K562 (cell line): ENCODE data around the gene THOP1. TPM values are rescaled to one million over a fixed set of nuclear protein-coding genes. Genes with fewer than 3 reads are reported as not detected.
A peak's percentile ranks its signal among the peaks of the same experiment; 100 is the strongest.

Source experiments
- C11orf30 ChIP-seq: fragments of 450-650 bp; IDR thresholded peaks from 2 replicates; pipeline ENCODE4 v1.6.1; 2016; ENCODE audit warnings: low read depth, mild to moderate bottlenecking
- CHD2 ChIP-seq: IDR thresholded peaks from 2 replicates; pipeline ENCODE4 v1.6.1; 2011; ENCODE audit warnings: low read depth, low read length
- DMBX1 ChIP-seq: fragments of 250-450 bp; sonication (Bioruptor Pico); IDR thresholded peaks from 2 replicates; pipeline ENCODE4 v1.8.0; 2022; ENCODE audit warnings: inconsistent platforms, mild to moderate bottlenecking, moderate library complexity, borderline replicate concordance
- ELF2 ChIP-seq: fragments of 250-450 bp; sonication (Bioruptor Pico); IDR thresholded peaks from 2 replicates; pipeline ENCODE4 v1.5.0; 2021; ENCODE audit warnings: mild to moderate bottlenecking
- EP400 ChIP-seq: fragments of 450-650 bp; IDR thresholded peaks from 2 replicates; pipeline ENCODE4 v1.6.1; 2017; ENCODE audit warnings: antibody characterized with exemption, mild to moderate bottlenecking, moderate library complexity
- HDAC1 ChIP-seq, 2 experiments: fragments of 450-650 bp; IDR thresholded peaks; 2 replicates each; pipeline ENCODE4 v1.6.1; 2016 to 2017; ENCODE audit warnings: inconsistent platforms in 1 of 2, mild to moderate bottlenecking in 1 of 2, moderate library complexity in 1 of 2
- HDAC2 ChIP-seq: fragments of 450-650 bp; IDR thresholded peaks from 2 replicates; pipeline ENCODE4 v1.6.1; 2016; ENCODE audit warnings: mild to moderate bottlenecking
- ILF3 ChIP-seq: fragments of 450-650 bp; IDR thresholded peaks from 2 replicates; pipeline ENCODE4 v1.6.1; 2018; ENCODE audit warnings: antibody characterized with exemption, mild to moderate bottlenecking, moderate library complexity, borderline replicate concordance
- JUNB ChIP-seq: fragments of 450-650 bp; formaldehyde crosslinking; conservative IDR thresholded peaks from 2 replicates; pipeline ENCODE4 v1.4.0; 2020; ENCODE audit warnings: mild to moderate bottlenecking
- MBD2 ChIP-seq: sonication (generic); IDR thresholded peaks from 2 replicates; pipeline ENCODE4 v1.6.1; 2016; ENCODE audit warnings: low read depth, borderline replicate concordance
- MTA3 ChIP-seq: fragments of 450-650 bp; formaldehyde crosslinking; IDR thresholded peaks from 2 replicates; pipeline ENCODE4 v1.6.1; 2017; ENCODE audit warnings: mild to moderate bottlenecking, borderline replicate concordance
- NFXL1 ChIP-seq: fragments of 450-650 bp; formaldehyde crosslinking; IDR thresholded peaks from 2 replicates; pipeline ENCODE4 v1.4.0; 2021; ENCODE audit warnings: mild to moderate bottlenecking
- NR2C1 ChIP-seq, 2 experiments: fragments of 450-650 bp; IDR thresholded peaks; 2 replicates each; pipeline ENCODE4 v1.6.1; 2017; ENCODE audit warnings: mild to moderate bottlenecking in 2 of 2, antibody characterized with exemption in 1 of 2, inconsistent platforms in 1 of 2, missing compliant biosample characterization in 1 of 2, missing genetic modification characterization in 1 of 2
- RCOR1 ChIP-seq, 2 experiments: IDR thresholded peaks; 2 replicates each; pipeline ENCODE4 v1.6.1; 2012; ENCODE audit warnings: low read depth in 2 of 2, low read length in 2 of 2, borderline replicate concordance in 1 of 2, improper control_type of control experiment in 1 of 2
- SMARCE1 ChIP-seq: fragments of 450-650 bp; IDR thresholded peaks from 2 replicates; pipeline ENCODE4 v1.7.1; 2016; ENCODE audit warnings: mild to moderate bottlenecking
- STAT5A ChIP-seq: IDR thresholded peaks from 2 replicates; pipeline ENCODE4 v1.6.1; 2012; ENCODE audit warnings: low read length, inconsistent platforms, borderline replicate concordance
- TBP ChIP-seq: optimal IDR thresholded peaks from 2 replicates; pipeline ENCODE3; 2011; ENCODE audit warnings: low read depth, low read length, improper control_type of control experiment
- ZSCAN29 ChIP-seq: fragments of 450-650 bp; IDR thresholded peaks from 2 replicates; pipeline ENCODE4 v1.6.1; 2017
- polyA plus RNA-seq, 8 experiments: library from polyadenylated mRNA; depleted of rRNA in 4 of 8; stranded (reverse) in 5 of 8; unstranded in 3 of 8; fragments of >200 nt; fragmentation: Nextera tagmentation in 2 of 8; fragmentation: Illumina TruSeq in 1 of 8; extraction: Ambion mirVana in 2 of 8; extraction: Trizol in 1 of 8; gene quantifications; 2 replicates each; pipeline versions ENCODE4 v1.2.1 to v1.2.3, GENCODE V29; 2011 to 2014; ENCODE audit warnings: inconsistent platforms in 1 of 8, missing spikeins in 1 of 8
- total RNA-seq, 7 experiments: library from RNA; depleted of rRNA in 6 of 7; stranded (reverse); fragments of >200 nt in 6 of 7; fragmentation: Illumina TruSeq in 2 of 7; extraction: Trizol in 2 of 7; gene quantifications; 2 replicates each; pipeline versions ENCODE4 v1.2.1 to v1.2.3, GENCODE V29; 2011 to 2021; ENCODE audit warnings: low replicate concordance in 1 of 7
- TF ChIP-seq, protein P1 (sequence below), 2 experiments: fragments of 200-800 bp in 1 of 2; sonication (Bioruptor generic) in 1 of 2; sonication (generic) in 1 of 2; formaldehyde crosslinking in 1 of 2; IDR thresholded peaks in 1 of 2; conservative IDR thresholded peaks in 1 of 2; 2 replicates each; pipeline versions ENCODE4 v1.5.0 to v1.6.1; 2016 to 2020; ENCODE audit warnings: missing compliant biosample characterization in 1 of 2, missing genetic modification characterization in 1 of 2, missing genetic modification reagents in 1 of 2
- TF ChIP-seq, protein P2 (sequence below): fragments of 450-650 bp; formaldehyde crosslinking; IDR thresholded peaks from 2 replicates; pipeline ENCODE4 v1.4.0; 2022; ENCODE audit warnings: missing genetic modification characterization
- TF ChIP-seq, protein P3 (sequence below): fragments of 250-450 bp; sonication (Bioruptor Pico); IDR thresholded peaks from 2 replicates; pipeline ENCODE4 v1.6.1; 2021; ENCODE audit warnings: mild to moderate bottlenecking
- TF ChIP-seq, protein P4 (sequence below), 3 experiments: IDR thresholded peaks in 2 of 3; conservative IDR thresholded peaks in 1 of 3; 2 replicates each; pipeline ENCODE4 v1.5.1; 2011 to 2012; ENCODE audit warnings: low read length in 3 of 3, mild to moderate bottlenecking in 3 of 3, control low read depth in 2 of 3, improper control_type of control experiment in 1 of 3, inconsistent platforms in 1 of 3, low read depth in 1 of 3, mixed read lengths in 1 of 3, moderate library complexity in 1 of 3; ENCODE audit not compliant: insufficient read depth in 2 of 3

The THOP1 gene
- total and polyA plus RNA-seq, 9 of the 15 experiments (the other 6 are each of a cell fraction or from before 2014, with no cell fraction given), result 1.3 to 255 (median 96.1) TPM

DNA sequence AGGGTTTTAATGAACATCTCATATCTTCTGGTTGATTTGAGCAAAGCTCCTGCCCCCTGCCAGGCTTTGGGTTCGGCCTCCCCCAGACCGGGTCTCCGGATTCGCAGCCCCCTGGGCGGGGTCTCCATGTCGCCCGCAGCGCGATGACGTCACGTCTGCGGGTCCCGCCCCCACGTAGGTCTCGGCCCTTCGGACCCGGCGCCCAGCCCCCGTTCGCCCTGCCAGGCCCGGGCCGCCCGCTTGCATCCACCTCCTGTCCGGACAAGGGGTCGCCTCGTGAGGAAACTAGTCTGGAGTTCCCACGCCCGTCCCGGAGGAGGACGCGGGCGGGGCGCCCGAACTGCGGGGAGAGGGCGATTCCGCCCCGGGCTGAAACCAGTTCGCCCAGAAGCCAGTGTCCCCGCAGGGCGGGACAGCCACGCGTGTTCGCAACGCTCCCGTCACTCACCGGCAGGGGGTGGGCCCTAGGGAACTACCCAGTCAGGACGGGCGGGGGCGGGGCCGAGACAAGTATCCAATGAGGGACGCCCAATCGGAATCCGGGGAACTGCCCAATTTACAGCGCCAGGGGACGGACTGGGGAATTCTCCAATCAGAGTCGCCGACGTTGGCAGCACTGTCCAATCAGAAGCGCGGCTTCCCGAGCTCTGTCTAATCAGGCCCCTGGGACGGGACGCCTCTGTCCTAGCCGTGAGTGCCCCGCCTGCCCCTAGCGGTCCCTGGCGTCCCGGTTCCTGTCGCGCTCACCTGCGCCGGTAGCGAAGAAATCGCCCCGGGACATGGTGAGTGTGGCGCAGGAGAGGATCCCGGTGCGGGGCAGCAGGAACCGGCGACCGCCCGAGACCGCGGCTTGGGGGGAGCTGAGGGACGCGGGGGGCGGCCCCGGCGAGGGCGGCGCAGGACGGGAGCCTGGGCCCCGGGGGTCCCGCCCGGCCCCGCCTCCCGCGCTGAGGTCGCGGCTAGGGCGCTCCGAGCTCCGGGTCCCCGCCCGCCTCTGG, 55.8 kb downstream of the THOP1 start, which contains the start of gene ZNF555 (continued):
- TF ChIP-seq JUNB (CRISPR knock-in tag), result 0 out of 2 replicates have a peak, but pooled peaks have one; percentile 30
- peak; percentile 88 for TF ChIP-seq CHD2
- TF ChIP-seq, protein P1, sequence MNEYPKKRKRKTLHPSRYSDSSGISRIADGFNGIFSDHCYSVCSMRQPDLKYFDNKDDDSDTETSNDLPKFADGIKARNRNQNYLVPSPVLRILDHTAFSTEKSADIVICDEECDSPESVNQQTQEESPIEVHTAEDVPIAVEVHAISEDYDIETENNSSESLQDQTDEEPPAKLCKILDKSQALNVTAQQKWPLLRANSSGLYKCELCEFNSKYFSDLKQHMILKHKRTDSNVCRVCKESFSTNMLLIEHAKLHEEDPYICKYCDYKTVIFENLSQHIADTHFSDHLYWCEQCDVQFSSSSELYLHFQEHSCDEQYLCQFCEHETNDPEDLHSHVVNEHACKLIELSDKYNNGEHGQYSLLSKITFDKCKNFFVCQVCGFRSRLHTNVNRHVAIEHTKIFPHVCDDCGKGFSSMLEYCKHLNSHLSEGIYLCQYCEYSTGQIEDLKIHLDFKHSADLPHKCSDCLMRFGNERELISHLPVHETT (CRISPR knock-in tag; conservative IDR thresholded peaks at IDR 0.05 in 1 of 2, IDR thresholded peaks at IDR 0.05 in 1 of 2), result peak in 1 of 2 experiments; percentile 78; a peak in 2 of 4 replicates
- peak; percentile 32; the same call in 1 of the 2 replicates for TF ChIP-seq C11orf30
- TF ChIP-seq NFXL1 (CRISPR knock-in tag), result no peak
- TF ChIP-seq HDAC2, result peak; percentile 95
- TF ChIP-seq, protein P2, sequence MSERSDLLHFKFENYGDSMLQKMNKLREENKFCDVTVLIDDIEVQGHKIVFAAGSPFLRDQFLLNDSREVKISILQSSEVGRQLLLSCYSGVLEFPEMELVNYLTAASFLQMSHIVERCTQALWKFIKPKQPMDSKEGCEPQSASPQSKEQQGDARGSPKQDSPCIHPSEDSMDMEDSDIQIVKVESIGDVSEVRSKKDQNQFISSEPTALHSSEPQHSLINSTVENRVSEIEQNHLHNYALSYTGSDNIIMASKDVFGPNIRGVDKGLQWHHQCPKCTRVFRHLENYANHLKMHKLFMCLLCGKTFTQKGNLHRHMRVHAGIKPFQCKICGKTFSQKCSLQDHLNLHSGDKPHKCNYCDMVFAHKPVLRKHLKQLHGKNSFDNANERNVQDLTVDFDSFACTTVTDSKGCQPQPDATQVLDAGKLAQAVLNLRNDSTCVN, result no peak
- TF ChIP-seq ZSCAN29, result 0 out of 2 replicates have a peak, but pooled peaks have one; percentile 21
- TF ChIP-seq HDAC1 (IDR thresholded peaks at IDR 0.05), result peak in 1 of 2 experiments; percentile 98; a peak in 2 of 4 replicates
- peak; percentile 97 for TF ChIP-seq MTA3
- TF ChIP-seq, protein P3, sequence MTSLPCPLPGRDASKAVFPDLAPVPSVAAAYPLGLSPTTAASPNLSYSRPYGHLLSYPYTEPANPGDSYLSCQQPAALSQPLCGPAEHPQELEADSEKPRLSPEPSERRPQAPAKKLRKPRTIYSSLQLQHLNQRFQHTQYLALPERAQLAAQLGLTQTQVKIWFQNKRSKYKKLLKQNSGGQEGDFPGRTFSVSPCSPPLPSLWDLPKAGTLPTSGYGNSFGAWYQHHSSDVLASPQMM, result no peak
- TF ChIP-seq ILF3, result 0 out of 2 replicates have a peak, but pooled peaks have one; percentile 11
- peak; percentile 83 for TF ChIP-seq EP400
- 0 out of 2 replicates have a peak, but pooled peaks have one; percentile 39 for TF ChIP-seq SMARCE1
- no peak for TF ChIP-seq ELF2 (CRISPR knock-in tag)
- TF ChIP-seq, protein P4, sequence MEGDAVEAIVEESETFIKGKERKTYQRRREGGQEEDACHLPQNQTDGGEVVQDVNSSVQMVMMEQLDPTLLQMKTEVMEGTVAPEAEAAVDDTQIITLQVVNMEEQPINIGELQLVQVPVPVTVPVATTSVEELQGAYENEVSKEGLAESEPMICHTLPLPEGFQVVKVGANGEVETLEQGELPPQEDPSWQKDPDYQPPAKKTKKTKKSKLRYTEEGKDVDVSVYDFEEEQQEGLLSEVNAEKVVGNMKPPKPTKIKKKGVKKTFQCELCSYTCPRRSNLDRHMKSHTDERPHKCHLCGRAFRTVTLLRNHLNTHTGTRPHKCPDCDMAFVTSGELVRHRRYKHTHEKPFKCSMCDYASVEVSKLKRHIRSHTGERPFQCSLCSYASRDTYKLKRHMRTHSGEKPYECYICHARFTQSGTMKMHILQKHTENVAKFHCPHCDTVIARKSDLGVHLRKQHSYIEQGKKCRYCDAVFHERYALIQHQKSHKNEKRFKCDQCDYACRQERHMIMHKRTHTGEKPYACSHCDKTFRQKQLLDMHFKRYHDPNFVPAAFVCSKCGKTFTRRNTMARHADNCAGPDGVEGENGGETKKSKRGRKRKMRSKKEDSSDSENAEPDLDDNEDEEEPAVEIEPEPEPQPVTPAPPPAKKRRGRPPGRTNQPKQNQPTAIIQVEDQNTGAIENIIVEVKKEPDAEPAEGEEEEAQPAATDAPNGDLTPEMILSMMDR (IDR thresholded peaks at IDR 0.05 in 2 of 3, conservative IDR thresholded peaks at IDR 0.05 in 1 of 3; ENCODE audit: insufficient read depth in 2 of 3, low read depth in 1 of 3, low read length in 3 of 3), result peak; percentile 47 to 58 (median 57)
- 0 out of 2 replicates have a peak, but pooled peaks have one; percentile 38 for TF ChIP-seq DMBX1 (CRISPR knock-in tag)
- no peak for TF ChIP-seq STAT5A
- TF ChIP-seq TBP, result peak; percentile 76
- no peak for TF ChIP-seq NR2C1 (IDR thresholded peaks at IDR 0.05)
- TF ChIP-seq NR2C1 (tag; IDR thresholded peaks at IDR 0.05), result 0 out of 2 replicates have a peak, but pooled peaks have one; percentile 24
- peak; percentile 40 to 60; a peak in 2 of 4 replicates for TF ChIP-seq RCOR1 (IDR thresholded peaks at IDR 0.05; ENCODE audit: borderline replicate concordance in 1 of 2, low read depth in 2 of 2, low read length in 2 of 2)
- peak; percentile 99 for TF ChIP-seq MBD2
